ENCODE measurements around the gene ERMP1. TPM values are rescaled to one million over a fixed set of nuclear protein-coding genes. Genes with fewer than 3 reads are reported as not detected.

ERMP1 gene
- total and polyA plus RNA-seq, 2 donors (not counting 3 experiments of a cell fraction or from before 2014, with no cell fraction given): 9.7 to 16.6 TPM

GRCh38 chr9:5825895-5826622 lies 6.9 kb downstream of the ERMP1 start:
- H2AFZ ChIP-seq (ENCODE audit: low read depth, low read length): no peak overlapping the region
- ChIA-PET POLR2A (no interaction called here), CTCF (interaction anchor here (1.4 kb wide), 1 partner anchor 27 kb away, joined by 3 read pairs; no protein-coding TSS in a partner anchor)
- no peaks in the 10 kb centered on the region for H3K27me3 ChIP-seq (ENCODE audit: control insufficient read depth in 2 of 2, insufficient read depth in 2 of 2, low read length in 2 of 2)
- no peak overlapping the region for H3K4me3 ChIP-seq (replicated peaks in 1 of 3; ENCODE audit: insufficient read depth in 1 of 3, low read depth in 1 of 3, low read length in 3 of 3)
- FAIRE-seq: no peak
- no peak for DNase-seq (ENCODE audit: low read depth, low spot score)
- H3K9me1 ChIP-seq (replicated peaks; ENCODE audit: control insufficient read depth, extremely low read depth, insufficient read depth, low read length): no peaks in the 10 kb centered on the region
- BruUV-seq (replicated peaks): no TSS peak
- H3K27ac ChIP-seq (ENCODE audit: insufficient read depth, low read depth, low read length): no peak overlapping the region
- H3K79me2 ChIP-seq (ENCODE audit: control insufficient read depth, insufficient read depth, low read length): no peaks in the 10 kb centered on the region
- no peak overlapping the region for H3K9ac ChIP-seq (replicated peaks; ENCODE audit: extremely low read depth, insufficient read depth, low read length)
- H3K4me1 ChIP-seq (ENCODE audit: control insufficient read depth, extremely low read depth, insufficient read depth, low read length): no peaks in the 10 kb centered on the region
- H3K4me2 ChIP-seq (ENCODE audit: insufficient read depth, low read length): no peak overlapping the region
- no peaks in the 10 kb centered on the region for H4K20me1 ChIP-seq (replicated peaks; ENCODE audit: control insufficient read depth, extremely low read depth, insufficient read depth, low read length)
- no peak for TF ChIP-seq GATA2 (IDR thresholded peaks at IDR 0.05; ENCODE audit: insufficient read depth, insufficient read length, low read depth, low read length)
- no peak for TF ChIP-seq EZH2 (IDR thresholded peaks at IDR 0.05; ENCODE audit: borderline replicate concordance, low read depth, low read length, severe bottlenecking)
- no peak for TF ChIP-seq FOS (IDR thresholded peaks at IDR 0.05; ENCODE audit: borderline replicate concordance, insufficient read depth, low read length)
- TF ChIP-seq MYC (IDR thresholded peaks at IDR 0.05; ENCODE audit: low read depth, low read length): no peak
- no peak for TF ChIP-seq POLR2A (IDR thresholded peaks at IDR 0.05; ENCODE audit: low read depth, low read length)
- no peak for TF ChIP-seq MAX (IDR thresholded peaks at IDR 0.05; ENCODE audit: insufficient read depth, insufficient read length)
- TF ChIP-seq JUN (IDR thresholded peaks at IDR 0.05; ENCODE audit: borderline replicate concordance, insufficient read depth, insufficient read length, low read depth): no peak
- TF ChIP-seq CTCF (IDR thresholded peaks at IDR 0.05; ENCODE audit: extremely low read depth in 1 of 2, insufficient read depth in 1 of 2, low read depth in 1 of 2, low read length in 2 of 2): no peak
- no peak for TF ChIP-seq POLR2AphosphoS5 (IDR thresholded peaks at IDR 0.05; ENCODE audit: insufficient read depth, low read depth, low read length)
- peaks cover 0 to 3% of the 10 kb centered on the region in 2 experiments for H3K36me3 ChIP-seq (ENCODE audit: control insufficient read depth in 2 of 2, extremely low read depth in 1 of 2, insufficient read depth in 2 of 2, low read length in 2 of 2)
- no peaks in the 10 kb centered on the region for H3K9me3 ChIP-seq (replicated peaks; ENCODE audit: control insufficient read depth, insufficient read depth, low read length)
- dilution Hi-C loops (cut with MboI; ENCODE audit: extremely low pct_ligation_motif_present, low sequenced_read_pairs) (no loop called here), intact Hi-C loops (cut with micrococcal nuclease) (no loop called here)

Measured in endothelial cell of umbilical vein (primary cell).